ENCODE data around the gene RARG. TPM values are rescaled to one million over a fixed set of nuclear protein-coding genes. Genes with fewer than 3 reads are reported as not detected.

Gene RARG
- polyA plus RNA-seq, 3 donors from 2014 or later: 2.9 to 10.1 (median 4.7) TPM

- H3K27ac Mint-ChIP-seq: peak overlapping the region in 2 of 6 donors; percentile 6 to 50
- H3K9me3 Mint-ChIP-seq: no peaks in the 10 kb centered on the region
- peaks cover 38 to 41% of the 10 kb centered on the region in 2 donors for H3K4me1 Mint-ChIP-seq
- no peak overlapping the region for H3K4me3 Mint-ChIP-seq
- no peak for DNase-seq
- peaks cover 0 to 3% (median 3%) of the 10 kb centered on the region in 3 donors for H3K27me3 Mint-ChIP-seq (ENCODE audit: low read depth in 3 of 3)
- H3K36me3 Mint-ChIP-seq: peaks cover 19 to 80% (median 25%) of the 10 kb centered on the region in 3 donors
These were observed 37.0 kb downstream of the RARG start for GRCh38 chr12:53194973-53195372.

GRCh38 chr12:53193985-53194716 lies 37.9 kb downstream of the RARG start:
- no peak for DNase-seq
- peaks cover 0 to 3% (median 3%) of the 10 kb centered on the region in 3 donors for H3K27me3 Mint-ChIP-seq (ENCODE audit: low read depth in 3 of 3)
- H3K9me3 Mint-ChIP-seq: no peaks in the 10 kb centered on the region
- H3K4me1 Mint-ChIP-seq: peaks cover 29 to 33% of the 10 kb centered on the region in 2 donors
- peak overlapping the region in 1 of 6 donors; percentile 34 for H3K27ac Mint-ChIP-seq
- no peak overlapping the region for H3K4me3 Mint-ChIP-seq
- peaks cover 15 to 75% (median 22%) of the 10 kb centered on the region in 3 donors for H3K36me3 Mint-ChIP-seq

- no peaks in the 10 kb centered on the region for H3K9me3 Mint-ChIP-seq
- H3K27ac Mint-ChIP-seq: peak overlapping the region in 1 of 6 donors; percentile 69
- peaks cover 11 to 66% (median 22%) of the 10 kb centered on the region in 3 donors for H3K36me3 Mint-ChIP-seq
- H3K27me3 Mint-ChIP-seq (ENCODE audit: low read depth in 3 of 3): peaks cover 0 to 3% (median 3%) of the 10 kb centered on the region in 3 donors
- peaks cover 18 to 22% of the 10 kb centered on the region in 2 donors for H3K4me1 Mint-ChIP-seq
- H3K4me3 Mint-ChIP-seq: no peak overlapping the region
- DNase-seq: no peak
These were observed 39.0 kb downstream of the RARG start for GRCh38 chr12:53193040-53193439.

GRCh38 chr12:53192531-53193021 lies 39.4 kb downstream of the RARG start:
- Mint-ChIP-seq H3K27me3 (ENCODE audit: low read depth in 3 of 3) (peaks cover 0 to 3% (median 3%) of the 10 kb centered on the region in 3 donors), H3K27ac (peak overlapping the region in 1 of 6 donors; percentile 3), H3K9me3 (no peaks in the 10 kb centered on the region), H3K4me1 (peaks cover 15 to 19% of the 10 kb centered on the region in 2 donors), H3K4me3 (no peak overlapping the region), H3K36me3 (peaks cover 11 to 65% (median 25%) of the 10 kb centered on the region in 3 donors)
- no peak for DNase-seq

- peaks cover 9 to 68% (median 27%) of the 10 kb centered on the region in 3 donors for H3K36me3 Mint-ChIP-seq
- no peak overlapping the region for H3K4me3 Mint-ChIP-seq
- peak overlapping the region in 4 of 6 donors; percentile 3 to 58 (median 30) for H3K27ac Mint-ChIP-seq
- no peaks in the 10 kb centered on the region for H3K9me3 Mint-ChIP-seq
- no peak for DNase-seq
- H3K27me3 Mint-ChIP-seq (ENCODE audit: low read depth in 3 of 3): peaks cover 0 to 3% (median under 1%) of the 10 kb centered on the region in 3 donors
- H3K4me1 Mint-ChIP-seq: peaks cover 12 to 16% of the 10 kb centered on the region in 2 donors
These were observed 40.0 kb downstream of the RARG start for GRCh38 chr12:53191885-53192530.

GRCh38 chr12:53191096-53191884 lies 40.7 kb downstream of the RARG start:
- peaks cover 8 to 12% of the 10 kb centered on the region in 2 donors for H3K4me1 Mint-ChIP-seq
- peaks cover 4 to 68% (median 28%) of the 10 kb centered on the region in 3 donors for H3K36me3 Mint-ChIP-seq

GRCh38 chr12:53190108-53190729 lies 41.8 kb downstream of the RARG start:
- Mint-ChIP-seq H3K27me3 (ENCODE audit: low read depth in 3 of 3) (peaks cover 0 to 3% (median 2%) of the 10 kb centered on the region in 3 donors), H3K4me1 (peaks cover 9 to 20% of the 10 kb centered on the region in 2 donors), H3K9me3 (no peaks in the 10 kb centered on the region), H3K4me3 (no peak overlapping the region), H3K27ac (peak overlapping the region in 3 of 6 donors; percentile 12 to 78 (median 22)), H3K36me3 (peaks cover 4 to 66% (median 30%) of the 10 kb centered on the region in 3 donors)
- no peak for DNase-seq

More at GRCh38 chr12:53191096-53191884, 40.7 kb downstream of the RARG start:
- Mint-ChIP-seq H3K9me3 (no peaks in the 10 kb centered on the region), H3K4me3 (no peak overlapping the region), H3K27me3 (ENCODE audit: low read depth in 3 of 3) (peaks cover 0 to 3% (median 0%) of the 10 kb centered on the region in 3 donors), H3K27ac (peak overlapping the region in 1 of 6 donors; percentile 58)
- DNase-seq: no peak

GRCh38 chr12:53187145-53187899 lies 44.7 kb downstream of the RARG start:
- peaks cover 0 to 2% (median 2%) of the 10 kb centered on the region in 3 donors for H3K27me3 Mint-ChIP-seq (ENCODE audit: low read depth in 3 of 3)
- H3K9me3 Mint-ChIP-seq: no peaks in the 10 kb centered on the region
- DNase-seq: no peak
- H3K36me3 Mint-ChIP-seq: peaks cover 18 to 57% (median 36%) of the 10 kb centered on the region in 3 donors
- peaks cover 25 to 46% of the 10 kb centered on the region in 2 donors for H3K4me1 Mint-ChIP-seq
- no peak overlapping the region for H3K4me3 Mint-ChIP-seq
- peak overlapping the region in 1 of 6 donors; percentile 58 for H3K27ac Mint-ChIP-seq

- DNase-seq: no peak
- H3K36me3 Mint-ChIP-seq: peaks cover 23 to 55% (median 35%) of the 10 kb centered on the region in 3 donors
- H3K27me3 Mint-ChIP-seq (ENCODE audit: low read depth in 3 of 3): peaks cover 0 to 2% (median 2%) of the 10 kb centered on the region in 3 donors
- H3K4me3 Mint-ChIP-seq: no peak overlapping the region
- H3K4me1 Mint-ChIP-seq: peaks cover 27 to 51% of the 10 kb centered on the region in 2 donors
- no peak overlapping the region for H3K27ac Mint-ChIP-seq
- no peaks in the 10 kb centered on the region for H3K9me3 Mint-ChIP-seq
These were observed 45.3 kb downstream of the RARG start for GRCh38 chr12:53186745-53187144.

- Mint-ChIP-seq H3K4me1 (peaks cover 32 to 55% of the 10 kb centered on the region in 2 donors), H3K27me3 (ENCODE audit: low read depth in 3 of 3) (peaks cover 6 to 10% (median 6%) of the 10 kb centered on the region in 3 donors), H3K4me3 (no peak overlapping the region), H3K36me3 (peaks cover 23 to 44% (median 35%) of the 10 kb centered on the region in 3 donors), H3K9me3 (no peaks in the 10 kb centered on the region), H3K27ac (peak overlapping the region in 1 of 6 donors; percentile 10)
- no peak for DNase-seq
These were observed 46.3 kb downstream of the RARG start for GRCh38 chr12:53185582-53186153.

GRCh38 chr12:53184828-53185227 lies 47.2 kb downstream of the RARG start:
- H3K27me3 Mint-ChIP-seq (ENCODE audit: low read depth in 3 of 3): peaks cover 6 to 16% (median 9%) of the 10 kb centered on the region in 3 donors
- H3K36me3 Mint-ChIP-seq: peaks cover 23 to 43% (median 35%) of the 10 kb centered on the region in 3 donors
- no peaks in the 10 kb centered on the region for H3K9me3 Mint-ChIP-seq
- peaks cover 36 to 59% of the 10 kb centered on the region in 2 donors for H3K4me1 Mint-ChIP-seq
- DNase-seq: no peak
- no peak overlapping the region for H3K4me3 Mint-ChIP-seq
- peak overlapping the region in 1 of 6 donors; percentile 37 for H3K27ac Mint-ChIP-seq

- Mint-ChIP-seq H3K9me3 (no peaks in the 10 kb centered on the region), H3K36me3 (peaks cover 23 to 43% (median 35%) of the 10 kb centered on the region in 3 donors), H3K4me3 (peak overlapping the region in 4 of 5 donors; percentile 43 to 94 (median 93)), H3K27me3 (ENCODE audit: low read depth in 3 of 3) (peaks cover 6 to 16% (median 9%) of the 10 kb centered on the region in 3 donors), H3K4me1 (peaks cover 46 to 68% of the 10 kb centered on the region in 2 donors), H3K27ac (peak overlapping the region in 1 of 6 donors; percentile 1)
- no peak for DNase-seq
These were observed 49.1 kb downstream of the RARG start for GRCh38 chr12:53182903-53183302.
